ENCODE data around the gene TM4SF4. TPM values are rescaled to one million over a fixed set of nuclear protein-coding genes. Genes with fewer than 3 reads are reported as not detected.

The TM4SF4 gene
- total RNA-seq, 1 experiment from 2014 or later = not detected

DNA sequence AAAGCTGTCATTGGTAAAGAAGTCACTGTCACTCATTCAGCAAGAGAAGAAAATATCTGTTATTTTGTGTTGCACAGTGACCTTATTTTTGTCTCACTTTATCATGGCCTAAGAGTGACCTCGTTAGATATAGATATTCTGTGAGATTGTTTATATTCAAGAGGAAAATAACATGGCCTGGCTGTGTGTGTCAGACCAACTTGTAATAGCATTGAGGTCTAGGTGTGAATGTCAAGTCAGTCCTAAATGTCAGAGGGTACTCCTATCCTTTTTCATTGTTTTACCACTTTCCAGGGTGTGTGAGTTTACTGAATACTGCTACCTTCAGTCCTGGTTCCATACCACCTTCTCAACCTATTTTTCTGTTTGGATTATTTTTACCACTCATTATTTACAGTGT, 18.5 kb upstream of the TM4SF4 start:
- no peak overlapping the region for H3K4me2 ChIP-seq (ENCODE audit: insufficient read depth, insufficient read length, low read length)
- Mint-ChIP-seq H3K27me3 (ENCODE audit: low read depth) (no peaks in the 10 kb centered on the region; the same call in 1 of the 2 replicates), H3K27ac (no peak overlapping the region), H3K36me3 (ENCODE audit: insufficient read depth in 1 of 3, low read depth in 3 of 3) (peaks cover 9 to 21% (median 16%) of the 10 kb centered on the region in 3 experiments; a peak in 6 of 7 replicates), H3K4me1 (0 out of 4 replicates have a peak, but pooled peaks cover 0 to 3% of the 10 kb centered on the region in 2 experiments), H3K9me3 (peaks cover 21 to 26% of the 10 kb centered on the region in 2 experiments), H3K4me3 (no peak overlapping the region)
- no peak overlapping the region for H3K14ac ChIP-seq (ENCODE audit: insufficient read depth, low read length)
- H4K91ac ChIP-seq (ENCODE audit: insufficient read length, low read depth, low read length) = no peak overlapping the region
- no peak overlapping the region for H3K27ac ChIP-seq (ENCODE audit: insufficient read length, low read depth, low read length)
- H2BK20ac ChIP-seq (ENCODE audit: low read depth, low read length, poor library complexity, severe bottlenecking) = no peak overlapping the region
- H3K79me2 ChIP-seq (ENCODE audit: insufficient read depth, low read length) = no peaks in the 10 kb centered on the region
- H2AFZ ChIP-seq (ENCODE audit: low read length) = no peak overlapping the region
- H4K20me1 ChIP-seq (ENCODE audit: control insufficient read depth, insufficient read depth, insufficient read length) = no peaks in the 10 kb centered on the region
- H3K27me3 ChIP-seq (ENCODE audit: insufficient read depth, low read length) = no peaks in the 10 kb centered on the region
- H3K56ac ChIP-seq (ENCODE audit: insufficient read length, low read depth, low read length) = no peak overlapping the region
- no peaks in the 10 kb centered on the region for H3K79me1 ChIP-seq (ENCODE audit: insufficient read depth, low read depth, low read length, poor library complexity, severe bottlenecking)
- no peak overlapping the region for H2AK5ac ChIP-seq (ENCODE audit: insufficient read length, low read length)
- no peak overlapping the region for H2BK120ac ChIP-seq (ENCODE audit: low read depth, low read length, poor library complexity, severe bottlenecking)
- TF ChIP-seq, protein P1, sequence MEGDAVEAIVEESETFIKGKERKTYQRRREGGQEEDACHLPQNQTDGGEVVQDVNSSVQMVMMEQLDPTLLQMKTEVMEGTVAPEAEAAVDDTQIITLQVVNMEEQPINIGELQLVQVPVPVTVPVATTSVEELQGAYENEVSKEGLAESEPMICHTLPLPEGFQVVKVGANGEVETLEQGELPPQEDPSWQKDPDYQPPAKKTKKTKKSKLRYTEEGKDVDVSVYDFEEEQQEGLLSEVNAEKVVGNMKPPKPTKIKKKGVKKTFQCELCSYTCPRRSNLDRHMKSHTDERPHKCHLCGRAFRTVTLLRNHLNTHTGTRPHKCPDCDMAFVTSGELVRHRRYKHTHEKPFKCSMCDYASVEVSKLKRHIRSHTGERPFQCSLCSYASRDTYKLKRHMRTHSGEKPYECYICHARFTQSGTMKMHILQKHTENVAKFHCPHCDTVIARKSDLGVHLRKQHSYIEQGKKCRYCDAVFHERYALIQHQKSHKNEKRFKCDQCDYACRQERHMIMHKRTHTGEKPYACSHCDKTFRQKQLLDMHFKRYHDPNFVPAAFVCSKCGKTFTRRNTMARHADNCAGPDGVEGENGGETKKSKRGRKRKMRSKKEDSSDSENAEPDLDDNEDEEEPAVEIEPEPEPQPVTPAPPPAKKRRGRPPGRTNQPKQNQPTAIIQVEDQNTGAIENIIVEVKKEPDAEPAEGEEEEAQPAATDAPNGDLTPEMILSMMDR (conservative IDR thresholded peaks at IDR 0.05) = no peak
- H3K23ac ChIP-seq (ENCODE audit: insufficient read length, low read depth, low read length) = no peak overlapping the region
- no peaks in the 10 kb centered on the region for H3K23me2 ChIP-seq (ENCODE audit: insufficient read length, low read depth, low read length, poor library complexity, severe bottlenecking)
- no CpG with 5 or more reads among the region's 1 CpG for WGBS (ENCODE audit: extremely low coverage, insufficient read length, low lambda C conversion rate)
- H3K4ac ChIP-seq (ENCODE audit: low read depth, low read length) = no peak overlapping the region
- no peak overlapping the region for H2BK15ac ChIP-seq (ENCODE audit: low read depth, low read length)
- H3T11ph ChIP-seq (ENCODE audit: low read length) = no peak overlapping the region
- H3K4me1 ChIP-seq (ENCODE audit: insufficient read depth, low read length) = no peaks in the 10 kb centered on the region
- H2BK12ac ChIP-seq (ENCODE audit: insufficient read length, low read depth, low read length) = no peak overlapping the region
- no peak overlapping the region for H4K5ac ChIP-seq (ENCODE audit: insufficient read length, low read depth, low read length)
- no peak overlapping the region for H4K8ac ChIP-seq (replicated peaks; ENCODE audit: insufficient read length, low read depth, low read length)
- H3K9me3 ChIP-seq (ENCODE audit: control insufficient read depth, low read depth, low read length) = peaks cover 10% of the 10 kb centered on the region
- H3K18ac ChIP-seq (ENCODE audit: insufficient read length, low read depth, low read length) = no peak overlapping the region
- no peak for DNase-seq
- H2BK5ac ChIP-seq (ENCODE audit: insufficient read length, low read length) = no peak overlapping the region
- H3K9ac ChIP-seq (ENCODE audit: extremely low read depth, insufficient read length, low read length) = no peak overlapping the region
